Measurements from ENCODE around the gene NRCAM.
"Not testable (repeated sequence)": the region's sequence is repeated elsewhere in the genome, so short reads cannot be mapped to it uniquely, and the experiment has no call there.

Gene NRCAM

GRCh38 chr7:108455998-108456677, at the start of gene NRCAM:
Gene NRCAM (minus strand): TSS chr7:108456436. CDS start chr7:108240064, 216,372 bp downstream.
- DNase-seq, result peak; percentile 96

GRCh38 chr7:108504576-108504975, 48.3 kb upstream of the NRCAM start:
- not testable (repeated sequence) for DNase-seq

DNA sequence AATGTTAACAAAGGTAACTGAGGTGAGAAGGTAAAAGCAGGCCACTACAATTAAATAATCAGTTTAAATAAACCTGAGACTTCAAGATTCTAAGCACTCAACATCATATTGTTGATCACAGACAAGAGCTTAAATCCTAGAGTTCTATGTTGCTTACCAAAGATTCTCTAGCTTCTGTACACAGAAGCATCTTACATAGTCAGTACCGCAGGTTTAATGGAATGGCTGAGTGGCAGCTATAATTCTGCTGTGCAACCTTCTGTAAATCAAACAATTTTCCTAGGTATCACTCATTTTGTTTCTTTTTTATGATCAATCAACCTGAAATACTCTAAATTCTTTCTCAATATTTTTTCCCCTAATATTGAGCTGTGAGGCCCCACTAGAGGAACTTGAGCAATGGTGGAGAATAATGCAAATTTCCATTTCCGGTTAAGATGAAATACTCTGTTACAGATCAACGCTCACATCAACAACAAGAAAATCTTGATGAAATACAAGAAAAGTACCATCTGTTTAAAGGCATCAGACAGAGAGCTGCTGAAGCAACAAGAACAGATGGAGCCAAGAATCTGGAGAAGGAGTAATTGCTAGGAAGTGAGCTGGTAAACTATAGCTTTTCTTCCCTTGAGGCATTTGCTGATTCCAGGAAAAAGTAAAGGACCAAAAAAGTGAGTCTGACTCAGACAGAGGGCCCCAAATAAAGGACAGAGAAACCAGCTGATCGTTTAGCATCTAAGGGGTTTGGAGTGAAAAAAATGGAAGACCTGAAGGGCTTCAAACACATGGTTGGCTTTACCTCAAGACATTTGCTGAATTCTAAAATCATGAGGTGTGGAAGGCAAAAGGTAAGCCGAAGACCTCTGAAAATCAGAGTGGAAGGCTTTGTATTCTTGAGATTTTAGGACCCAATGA, 47.1 kb upstream of the NRCAM start:
- DNase-seq, result no peak

DNA sequence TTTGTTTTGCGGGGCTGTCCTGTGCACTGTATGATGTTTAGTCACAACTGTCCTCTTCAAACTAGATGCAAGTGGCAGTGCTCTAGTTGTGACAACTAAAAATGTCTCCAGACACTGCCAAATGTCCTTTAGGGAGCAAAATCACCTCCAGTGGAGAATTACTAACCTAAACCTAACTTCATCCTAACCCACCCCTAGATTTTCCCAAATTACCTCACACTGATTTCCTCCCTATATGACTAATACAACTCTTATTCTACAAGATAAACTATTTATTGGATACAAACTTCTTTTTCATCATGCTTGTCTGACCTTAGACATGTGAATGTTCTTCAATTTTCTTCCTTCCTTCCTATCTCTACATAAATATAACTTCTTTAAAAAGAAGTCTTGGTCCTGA, 43.3 kb upstream of the NRCAM start:
- DNase-seq, result no peak

DNA sequence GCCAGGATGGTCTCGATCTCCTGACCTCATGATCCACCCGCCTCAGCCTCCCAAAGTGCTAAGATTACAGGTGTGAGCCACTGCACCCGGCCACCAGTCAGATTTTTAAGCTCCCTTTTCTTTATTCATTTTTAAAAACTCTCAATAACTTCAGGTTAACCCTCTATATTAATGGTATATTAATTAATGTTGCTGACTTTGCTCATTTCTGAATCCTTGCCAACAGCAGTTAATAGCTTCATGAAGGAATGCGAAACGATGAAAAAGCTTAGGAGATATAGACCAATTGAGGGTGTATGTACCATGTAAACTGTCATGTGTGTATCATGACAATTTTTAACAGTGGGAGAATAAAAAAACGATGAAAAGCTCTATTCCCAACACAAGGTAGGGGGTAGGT, 42.2 kb upstream of the NRCAM start:
- no peak for DNase-seq

GRCh38 chr7:108497082-108497725, 41.0 kb upstream of the NRCAM start:
- DNase-seq, result peak; percentile 28

DNA sequence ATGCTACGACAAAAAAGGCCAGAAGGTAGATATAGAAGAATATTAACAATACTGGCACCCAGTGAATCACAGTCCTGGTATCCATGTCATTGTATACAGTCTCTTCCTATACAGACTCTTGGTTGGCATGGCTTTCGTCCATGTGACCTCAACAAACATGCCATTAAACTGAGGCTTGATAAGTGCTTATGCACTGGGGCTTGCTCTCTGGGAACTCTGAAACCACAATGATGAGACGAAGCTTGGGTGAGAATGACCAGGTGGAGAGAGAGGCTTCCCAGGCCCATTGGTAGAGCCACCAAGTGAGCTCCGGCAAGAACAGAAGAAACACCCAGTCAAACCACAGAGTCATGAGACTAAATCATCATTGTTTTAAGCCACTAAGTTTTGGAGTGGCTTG, 36.5 kb upstream of the NRCAM start:
- DNase-seq, result no peak

GRCh38 chr7:108488768-108489538, 32.7 kb upstream of the NRCAM start:
- DNase-seq, result no peak

DNA sequence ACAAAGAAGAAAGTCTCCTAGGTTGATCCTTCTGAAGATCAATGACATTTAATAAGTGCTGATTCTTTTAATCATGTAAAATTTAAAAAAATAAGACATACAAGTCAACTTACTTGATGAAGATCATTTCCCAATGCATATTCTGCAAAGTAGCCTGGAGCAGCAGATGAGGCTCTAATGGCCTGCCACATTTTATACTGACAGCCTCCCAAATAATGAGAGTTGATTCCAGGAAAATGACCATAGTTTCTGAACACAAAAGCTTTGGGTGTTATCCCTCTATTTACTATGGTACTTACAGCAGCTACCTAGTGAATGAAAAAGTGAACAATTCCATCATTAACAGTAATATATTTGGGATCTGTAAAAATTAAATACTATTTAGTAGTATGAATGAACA, 31.4 kb upstream of the NRCAM start:
- DNase-seq, result no peak

DNA sequence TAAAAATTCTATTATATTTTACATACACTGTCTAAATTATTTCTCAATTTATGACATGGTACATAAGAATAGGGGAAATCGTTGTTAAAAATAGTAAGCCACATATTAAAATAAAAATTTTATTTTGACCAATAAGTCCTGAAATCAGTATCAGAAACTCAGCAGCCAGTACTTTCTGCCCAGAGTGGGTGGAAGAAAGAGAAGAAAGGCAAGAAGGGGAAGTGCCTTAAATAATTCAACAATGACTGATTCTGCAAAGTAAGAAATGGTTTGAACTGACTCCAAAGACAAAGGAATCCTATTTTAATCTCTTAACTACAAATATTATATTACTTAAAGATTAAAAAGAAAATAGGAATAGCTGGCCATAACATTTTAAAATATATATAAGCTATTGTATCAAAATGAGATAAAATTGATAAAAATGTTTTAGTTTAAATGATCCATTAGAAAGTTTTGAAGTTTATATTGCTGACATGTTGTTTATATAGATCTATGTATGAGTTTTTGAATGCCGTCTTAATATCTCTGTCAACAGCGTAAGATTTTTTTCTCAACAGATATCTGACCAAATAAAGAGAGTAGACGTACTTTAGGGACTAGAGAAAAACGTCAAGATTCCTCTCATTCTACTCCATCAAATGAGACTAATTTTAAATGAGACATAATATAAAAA, 30.2 kb upstream of the NRCAM start:
- no peak for DNase-seq

GRCh38 chr7:108484137-108484536, 27.9 kb upstream of the NRCAM start:
- no peak for DNase-seq

- DNase-seq, result no peak
Measured at GRCh38 chr7:108480311-108480710, 24.1 kb upstream of the NRCAM start.

- no peak for DNase-seq
Measured at GRCh38 chr7:108479751-108480150, 23.5 kb upstream of the NRCAM start.

- DNase-seq, result no peak
Measured at GRCh38 chr7:108479118-108479517, 22.9 kb upstream of the NRCAM start.

GRCh38 chr7:108468246-108468645, 12.0 kb upstream of the NRCAM start:
- DNase-seq, result no peak

GRCh38 chr7:108467391-108467790, 11.2 kb upstream of the NRCAM start:
- DNase-seq, result no peak

DNA sequence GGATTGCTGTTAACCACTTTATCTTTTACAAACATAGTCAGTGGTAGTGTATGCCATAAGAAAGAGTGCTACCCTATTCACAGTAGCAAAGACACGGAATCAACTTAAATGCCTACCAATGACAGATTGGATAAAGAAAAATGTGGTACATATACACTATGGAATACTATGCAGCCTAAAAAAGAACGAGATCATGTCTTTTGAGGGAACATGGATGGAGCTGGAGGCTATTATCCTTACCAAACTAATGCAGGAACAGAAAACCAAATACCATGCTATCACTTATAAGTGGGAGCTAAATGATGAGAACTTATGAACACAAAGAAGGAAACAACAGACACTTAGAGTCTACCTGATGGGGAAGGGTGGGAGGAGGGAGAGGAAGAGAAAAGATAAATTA, 10.1 kb upstream of the NRCAM start:
- DNase-seq, result not testable (repeated sequence)

DNA sequence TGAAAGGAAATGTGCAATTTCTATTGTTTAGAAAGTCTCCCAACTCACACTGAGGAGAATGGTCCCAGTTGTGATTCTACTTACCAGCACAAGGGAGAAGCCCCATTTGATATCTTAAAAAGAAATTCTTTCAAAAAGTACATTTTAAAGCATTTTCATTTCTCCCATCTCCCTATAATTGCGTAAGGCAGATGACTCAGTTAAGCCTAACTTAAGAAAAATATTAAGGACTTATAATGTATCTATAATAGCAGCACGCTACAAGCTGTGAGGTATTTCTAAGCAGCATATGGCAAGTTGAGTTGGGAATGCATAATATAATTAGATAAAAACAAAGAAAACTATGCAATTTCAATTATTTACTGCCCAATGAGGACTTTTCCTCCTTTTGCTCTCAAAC, 8.5 kb upstream of the NRCAM start:
- DNase-seq, result no peak

GRCh38 chr7:108463613-108464012, 7.4 kb upstream of the NRCAM start:
- DNase-seq, result no peak

- no peak for DNase-seq
Measured at GRCh38 chr7:108461840-108462239, 5.6 kb upstream of the NRCAM start.

DNA sequence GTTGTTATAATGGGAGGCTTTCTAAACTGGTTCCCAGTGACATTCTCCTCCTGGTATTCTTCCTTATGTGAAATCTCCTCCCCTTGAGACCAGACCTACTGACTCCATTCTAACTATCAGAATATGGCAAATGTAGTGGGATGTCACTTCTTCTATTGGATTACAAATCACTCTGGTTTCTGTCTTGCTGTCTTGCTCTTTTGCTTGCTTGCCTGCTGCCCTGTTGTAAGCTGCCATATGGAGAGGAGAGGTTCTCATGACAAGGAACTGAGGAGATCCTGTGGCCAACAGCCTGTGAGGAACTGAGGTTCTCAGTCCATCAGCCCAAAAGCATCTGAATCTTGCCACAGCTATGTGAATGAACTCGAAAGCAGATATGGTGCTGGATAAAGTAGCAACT, 4.7 kb upstream of the NRCAM start:
- DNase-seq, result no peak

GRCh38 chr7:108459922-108460551, 3.8 kb upstream of the NRCAM start:
- peak; percentile 42 for DNase-seq
